Activated effector memory CD4-positive, alpha-beta T cell treated with Interleukin-2 at 50 U/mL for 16 hours (primary cell): Measurements from ENCODE around the gene NLRP7.
"Not testable (repeated sequence)": the region's sequence is repeated elsewhere in the genome, so short reads cannot be mapped to it uniquely, and the experiment has no call there.

ENCODE experiments used
- DNase-seq: peaks from one replicate; pipeline ENCODE4 v3.0.0-alpha.2; 2020

NLRP7 gene

DNA sequence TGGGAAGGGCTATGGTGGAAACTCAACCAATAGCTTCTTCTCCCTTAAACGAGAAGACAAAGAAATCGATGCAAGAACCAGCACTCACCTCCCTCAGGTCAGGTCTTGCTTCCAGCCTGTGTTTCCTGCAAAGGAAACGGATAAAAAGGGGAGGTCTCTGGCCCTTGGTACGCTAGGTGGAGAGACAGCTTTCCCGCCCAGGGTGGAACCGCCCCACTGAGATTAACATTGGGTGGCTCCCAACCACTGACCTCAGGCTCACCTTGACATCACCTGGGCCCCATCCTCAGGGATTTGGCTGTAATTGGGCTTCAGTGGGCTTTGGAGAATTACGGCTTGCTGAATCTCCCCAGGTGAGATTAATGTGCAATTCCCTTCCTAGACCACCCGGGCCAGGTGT, at the start of gene NLRP7:
NLRP7 (minus strand) TSS at position 150 of the 400 bp plus-strand sequence.
- no peak for DNase-seq

DNA sequence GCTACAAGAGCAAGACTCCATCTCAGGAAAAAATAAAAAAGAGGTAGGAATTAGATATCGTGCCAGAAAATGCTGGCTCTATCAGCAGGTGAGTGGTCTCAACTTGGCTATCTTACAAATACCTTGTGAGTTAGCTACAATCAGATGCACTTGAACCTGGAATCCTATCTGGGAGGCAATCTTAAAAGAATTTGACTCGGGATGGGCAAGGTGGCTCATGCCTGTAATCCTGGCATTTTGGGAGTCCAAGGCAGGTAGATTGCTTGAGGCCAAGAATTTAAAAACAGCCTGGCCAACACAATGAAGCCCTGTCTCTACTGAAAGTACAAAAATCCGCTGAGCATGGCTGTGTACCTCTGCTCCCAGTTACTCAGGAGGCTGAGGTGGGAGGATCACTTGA, 48.2 kb upstream of the NLRP7 start:
- no peak for DNase-seq

DNA sequence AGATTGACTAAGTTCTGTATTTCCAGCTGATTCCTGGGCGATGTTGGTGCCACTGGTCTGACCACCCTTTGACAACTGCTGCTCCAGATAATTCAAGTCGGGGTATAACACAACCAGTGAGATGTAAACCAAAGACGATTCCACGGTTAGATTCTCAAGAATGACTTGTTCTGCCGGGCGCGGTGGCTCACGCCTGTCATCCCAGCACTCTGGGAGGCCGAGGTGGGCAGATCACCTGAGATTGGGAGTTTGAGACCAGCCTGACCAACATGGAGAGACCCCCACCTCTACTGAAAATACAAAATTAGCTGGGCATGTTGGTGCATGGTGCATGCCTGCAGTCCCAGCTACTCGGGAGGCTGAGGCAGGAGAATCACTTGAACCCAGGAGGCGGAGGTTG, 42.2 kb upstream of the NLRP7 start:
- not testable (repeated sequence) for DNase-seq

DNA sequence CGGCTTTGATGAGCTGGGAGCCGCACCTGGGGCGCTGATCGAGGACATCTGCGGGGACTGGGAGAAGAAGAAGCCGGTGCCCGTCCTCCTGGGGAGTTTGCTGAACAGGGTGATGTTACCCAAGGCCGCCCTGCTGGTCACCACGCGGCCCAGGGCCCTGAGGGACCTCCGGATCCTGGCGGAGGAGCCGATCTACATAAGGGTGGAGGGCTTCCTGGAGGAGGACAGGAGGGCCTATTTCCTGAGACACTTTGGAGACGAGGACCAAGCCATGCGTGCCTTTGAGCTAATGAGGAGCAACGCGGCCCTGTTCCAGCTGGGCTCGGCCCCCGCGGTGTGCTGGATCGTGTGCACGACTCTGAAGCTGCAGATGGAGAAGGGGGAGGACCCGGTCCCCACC, 35.2 kb upstream of the NLRP7 start:
- not testable (repeated sequence) for DNase-seq

DNA sequence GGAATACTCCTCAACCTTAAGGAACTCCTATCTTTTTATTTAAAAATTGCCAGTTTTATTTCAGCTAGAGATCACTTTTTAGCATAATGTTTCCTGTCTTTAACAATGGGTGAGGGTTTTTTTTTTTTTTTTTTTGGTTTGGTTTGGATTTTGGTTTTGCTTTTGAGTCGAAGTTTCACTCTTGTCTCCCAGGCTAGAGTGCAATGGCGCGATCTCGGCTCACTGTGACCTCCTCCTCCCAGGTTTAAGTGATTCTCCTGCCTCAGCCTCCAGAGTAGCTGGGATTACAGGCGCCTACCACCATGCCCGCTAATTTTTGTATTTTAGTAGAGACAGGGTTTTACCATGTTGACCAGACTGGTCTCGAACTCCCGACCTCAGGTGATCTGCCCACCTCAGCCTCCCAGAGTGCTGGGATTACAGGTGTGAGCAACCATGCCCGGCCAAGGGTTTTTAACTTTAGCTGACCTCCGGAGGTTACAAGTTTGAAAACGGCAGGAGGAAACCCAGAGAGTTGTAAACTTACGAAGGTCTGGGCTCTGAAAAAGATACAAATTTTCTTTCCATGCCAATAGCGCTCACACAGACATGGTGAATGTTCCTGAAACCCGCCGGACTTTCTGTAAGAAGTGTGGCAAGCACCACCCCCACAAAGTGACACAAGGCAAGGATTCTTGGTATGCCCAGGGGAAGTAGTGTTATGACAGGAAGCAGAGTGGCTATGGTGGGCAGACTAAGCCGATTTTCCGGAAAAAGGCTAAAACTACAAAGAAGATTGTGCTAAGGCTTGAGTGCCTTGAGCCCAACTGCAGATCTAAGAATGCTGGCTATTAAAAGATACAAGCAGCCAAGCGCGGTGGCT, 26.1 kb upstream of the NLRP7 start:
- not testable (repeated sequence) for DNase-seq

DNA sequence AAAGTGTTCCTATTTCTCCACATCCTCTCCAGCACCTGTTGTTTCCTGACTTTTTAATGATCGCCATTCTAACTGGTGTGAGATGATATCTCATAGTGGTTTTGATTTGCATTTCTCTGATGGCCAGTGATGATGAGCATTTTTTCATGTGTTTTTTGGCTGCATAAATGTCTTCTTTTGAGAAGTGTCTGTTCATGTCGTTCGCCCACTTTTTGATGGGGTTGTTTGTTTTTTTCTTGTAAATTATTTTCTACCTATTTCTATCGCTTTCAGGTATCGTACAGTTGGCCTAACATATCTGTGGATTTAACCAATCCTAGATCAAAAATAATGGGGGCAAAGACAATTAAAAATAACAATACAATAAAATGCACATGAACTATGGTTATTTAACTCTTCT, 24.1 kb upstream of the NLRP7 start:
- not testable (repeated sequence) for DNase-seq

DNA sequence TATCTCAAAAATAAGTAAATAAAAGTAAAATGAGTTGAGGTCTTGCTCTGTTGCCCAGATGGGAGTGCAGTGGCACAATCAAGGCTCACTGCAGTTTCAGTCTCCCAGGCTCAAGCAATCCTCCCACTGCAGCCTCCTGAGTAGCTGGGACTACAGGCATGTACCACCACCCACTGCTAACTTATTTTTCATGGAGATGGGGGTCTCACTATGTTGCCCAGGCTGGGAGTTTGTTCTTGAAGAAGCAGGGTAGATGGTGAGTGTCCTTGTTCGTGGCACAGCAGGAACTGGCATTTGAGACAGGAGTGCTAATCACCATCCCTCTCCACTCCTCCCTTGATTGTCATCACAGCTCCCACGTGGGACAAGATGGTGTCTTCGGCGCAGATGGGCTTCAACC, 22.3 kb upstream of the NLRP7 start:
- no peak for DNase-seq

DNA sequence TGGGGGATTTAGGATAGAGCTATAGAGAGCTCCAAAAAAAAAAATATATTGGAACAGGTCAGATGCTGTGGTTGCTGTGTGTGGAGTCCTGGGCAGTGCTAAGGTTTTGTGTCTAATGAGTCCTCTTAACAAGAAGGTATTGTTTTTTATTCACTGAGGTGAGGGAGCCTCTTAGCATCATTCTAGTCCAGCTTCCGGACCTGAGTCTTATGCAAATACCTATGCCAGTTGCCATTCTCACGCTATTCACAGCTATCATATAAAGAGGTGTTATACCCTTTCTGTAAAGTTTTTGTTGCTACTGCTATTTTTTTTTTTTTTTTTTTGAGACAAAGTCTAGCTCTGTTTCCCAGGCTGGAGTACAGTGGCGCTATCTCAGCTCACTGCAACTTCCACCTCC, 20.3 kb upstream of the NLRP7 start:
- DNase-seq, result no peak

DNA sequence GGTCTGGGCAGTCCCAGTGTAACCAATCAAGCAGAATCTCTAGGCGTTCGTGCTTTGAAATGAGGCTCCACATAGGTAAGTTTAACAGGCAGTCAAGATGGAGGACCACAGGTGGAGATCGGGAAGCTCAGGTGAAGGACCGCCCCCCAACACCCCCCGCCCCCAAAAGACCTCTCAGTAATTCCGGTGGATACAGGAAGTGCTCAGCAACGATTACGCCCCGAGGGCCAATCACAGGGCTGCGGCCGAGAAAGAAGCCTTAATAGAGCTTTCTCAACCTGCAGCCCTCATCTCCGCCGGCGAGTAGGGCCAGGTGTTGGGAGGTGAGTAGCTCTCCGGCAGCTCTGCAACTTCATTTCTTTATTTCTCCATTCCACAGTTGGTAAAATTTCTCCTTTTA, 17.7 kb upstream of the NLRP7 start:
- not testable (repeated sequence) for DNase-seq

DNA sequence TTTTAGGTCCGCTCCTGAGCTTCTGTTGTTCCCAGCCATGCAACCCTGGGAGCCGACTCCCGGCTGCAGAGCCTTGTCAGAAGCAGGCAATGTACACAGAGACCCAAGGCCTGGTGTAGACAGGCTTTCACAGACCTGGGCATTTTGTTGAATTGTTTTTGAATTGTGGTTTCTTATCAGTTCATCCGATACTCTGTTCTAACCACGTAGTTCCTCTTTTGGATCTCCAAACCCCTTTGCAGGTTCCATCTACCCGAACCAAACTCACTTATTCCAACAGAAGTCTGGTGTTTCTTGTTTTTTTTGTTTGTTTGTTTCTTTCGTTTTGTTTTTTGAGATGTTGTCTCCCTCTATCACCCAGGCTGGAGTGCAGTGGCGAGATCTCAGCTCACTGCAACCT, 12.5 kb upstream of the NLRP7 start:
- DNase-seq, result no peak

DNA sequence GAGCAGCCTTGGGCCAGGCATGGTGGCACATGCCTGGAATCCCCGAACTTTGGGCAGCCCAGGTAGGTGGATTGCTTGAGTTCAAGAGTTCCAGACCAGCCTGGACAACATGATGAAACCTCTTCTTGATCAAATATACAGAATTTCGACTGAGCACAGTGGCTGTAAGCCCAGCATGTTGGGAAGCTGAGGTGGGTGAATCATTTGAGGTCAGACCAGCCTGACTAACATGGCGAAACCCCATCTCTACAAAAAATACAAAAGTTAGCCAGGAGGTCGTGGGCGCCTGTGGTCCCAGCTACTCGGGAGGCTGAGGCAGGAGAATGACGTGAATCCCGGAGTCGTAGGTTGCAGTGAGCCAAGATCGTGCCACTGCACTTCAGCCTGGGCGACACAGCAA, 8.0 kb upstream of the NLRP7 start:
- no peak for DNase-seq

DNA sequence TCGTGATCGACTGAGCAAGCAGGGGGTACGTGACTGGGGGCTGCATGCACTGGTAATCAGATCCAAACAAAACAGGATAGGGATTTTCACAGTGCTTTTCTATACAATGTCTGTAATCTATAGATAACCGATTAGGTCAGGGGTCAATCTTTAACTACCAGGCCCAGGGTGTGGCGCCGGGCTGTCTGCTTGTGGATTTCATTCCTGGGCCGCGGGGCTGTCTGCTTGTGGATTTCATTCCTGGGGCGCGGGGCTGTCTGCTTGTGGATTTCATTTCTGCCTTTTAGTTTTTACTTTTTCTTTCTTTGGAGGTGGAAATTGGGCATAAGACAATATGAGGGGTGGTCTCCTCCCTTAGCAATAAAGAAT, 6.0 kb upstream of the NLRP7 start:
- not testable (repeated sequence) for DNase-seq

DNA sequence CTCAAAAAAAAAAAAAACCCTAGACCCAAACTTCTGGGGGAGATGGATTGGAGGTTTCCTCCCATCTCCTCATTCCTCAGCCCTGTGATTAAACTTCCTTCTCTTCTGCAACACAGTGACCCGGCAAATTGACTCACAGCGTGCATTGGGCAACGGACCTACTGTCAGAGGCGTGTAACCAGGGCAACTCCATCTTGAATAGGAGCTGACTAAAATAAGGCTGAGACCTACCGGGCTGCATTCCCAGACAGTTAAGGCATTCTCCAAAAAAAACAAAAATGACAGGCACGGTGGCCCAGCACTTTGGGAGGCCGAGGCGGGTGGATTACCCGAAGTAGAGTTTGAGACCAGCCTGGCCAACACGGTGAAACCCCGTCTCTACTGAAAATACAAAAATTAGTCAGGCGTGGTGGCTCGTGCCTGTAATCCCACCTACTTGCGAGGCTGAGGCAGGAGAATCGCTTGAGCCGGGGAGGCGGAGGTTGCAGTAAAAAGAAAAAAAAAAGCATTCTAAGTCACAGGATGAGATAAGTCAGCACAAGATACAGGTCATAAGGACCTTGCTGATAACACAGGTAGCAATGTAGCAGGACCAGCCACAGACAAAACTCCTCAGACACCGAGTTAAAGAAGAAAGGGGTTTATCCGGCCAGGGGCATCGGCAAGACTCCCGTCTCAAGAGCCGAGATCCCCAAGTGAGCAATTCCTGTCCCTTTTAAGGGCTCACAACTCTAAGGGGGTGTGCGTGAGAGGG, 5.4 kb upstream of the NLRP7 start:
- no peak for DNase-seq

DNA sequence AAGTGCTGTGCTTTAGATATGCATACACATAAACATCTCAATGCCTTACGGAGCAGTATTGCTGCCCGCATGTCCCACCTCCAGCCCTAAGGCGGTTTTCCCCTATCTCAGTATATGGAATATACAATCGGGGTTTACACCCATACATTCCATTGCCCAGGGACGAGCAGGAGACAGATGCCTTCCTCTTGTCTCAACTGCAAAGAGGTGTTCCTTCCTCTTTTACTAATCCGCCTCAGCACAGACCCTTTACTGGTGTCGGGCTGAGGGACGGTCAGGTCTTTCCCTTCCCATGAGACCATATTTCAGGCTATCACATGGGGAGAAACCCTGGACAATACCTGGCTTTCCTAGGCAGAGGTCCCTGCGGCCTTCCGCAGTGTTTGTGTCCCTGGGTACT, 3.2 kb upstream of the NLRP7 start:
- not testable (repeated sequence) for DNase-seq

DNA sequence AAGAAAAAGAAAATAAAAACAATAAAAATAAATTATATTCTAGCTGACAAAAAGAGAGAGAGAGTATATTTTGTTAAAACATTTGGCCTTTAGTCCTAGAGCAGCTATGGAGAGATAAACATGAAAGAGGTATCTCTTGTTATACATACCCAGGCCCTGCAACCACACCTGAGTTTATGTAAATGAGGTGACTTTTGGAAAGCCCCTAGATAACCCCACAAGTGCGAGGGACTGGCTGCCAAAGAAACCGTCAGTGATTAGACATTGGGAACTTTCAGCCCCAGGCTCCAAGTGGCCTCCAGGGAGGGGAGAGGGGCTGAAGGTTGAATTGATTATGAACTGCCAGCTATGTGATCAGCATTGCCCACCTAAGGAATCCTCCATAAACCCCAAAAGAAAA, 2.1 kb upstream of the NLRP7 start:
- DNase-seq, result no peak

DNA sequence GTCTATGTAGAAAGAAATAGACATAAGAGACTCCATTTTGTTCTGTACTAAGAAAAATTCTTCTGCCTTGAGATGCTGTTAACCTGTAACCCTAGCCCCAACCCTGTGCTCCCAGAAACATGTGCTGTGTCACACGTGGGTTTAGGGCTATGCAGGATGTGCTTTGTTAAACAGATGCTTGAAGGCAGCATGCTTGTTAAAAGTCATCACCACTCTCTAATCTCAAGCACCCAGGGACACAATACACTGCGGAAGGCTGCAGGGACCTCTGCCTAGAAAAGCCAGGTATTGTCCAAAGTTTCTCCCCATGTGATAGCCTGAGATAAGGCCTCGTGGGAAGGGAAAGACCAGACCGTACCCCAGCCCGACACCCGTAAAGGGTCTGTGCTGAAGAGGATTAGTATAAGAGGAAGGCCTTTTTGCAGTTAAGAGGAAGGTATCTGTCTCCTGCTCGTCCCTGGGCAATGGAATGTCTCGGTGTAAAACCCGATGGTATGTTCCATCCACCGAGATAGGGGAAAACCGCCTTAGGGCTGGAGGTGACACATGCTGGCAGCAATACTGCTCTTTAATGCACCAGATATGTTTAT, 3.5 kb downstream of the NLRP7 start:
- DNase-seq, result not testable (repeated sequence)

DNA sequence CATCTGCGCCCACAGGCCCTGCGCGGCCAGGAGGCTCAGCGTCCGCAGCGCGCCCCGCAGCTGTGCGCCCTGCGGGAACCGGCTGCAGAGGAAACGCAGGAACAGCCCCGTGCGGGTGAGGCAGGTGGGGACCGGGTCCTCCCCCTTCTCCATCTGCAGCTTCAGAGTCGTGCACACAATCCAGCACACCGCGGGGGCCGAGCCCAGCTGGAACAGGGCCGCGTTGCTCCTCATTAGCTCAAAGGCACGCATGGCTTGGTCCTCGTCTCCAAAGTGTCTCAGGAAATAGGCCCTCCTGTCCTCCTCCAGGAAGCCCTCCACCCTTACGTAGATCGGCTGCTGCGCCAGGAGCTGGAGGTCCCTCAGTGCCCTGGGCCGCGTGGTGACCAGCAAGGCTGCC, 7.8 kb downstream of the NLRP7 start:
- not testable (repeated sequence) for DNase-seq

DNA sequence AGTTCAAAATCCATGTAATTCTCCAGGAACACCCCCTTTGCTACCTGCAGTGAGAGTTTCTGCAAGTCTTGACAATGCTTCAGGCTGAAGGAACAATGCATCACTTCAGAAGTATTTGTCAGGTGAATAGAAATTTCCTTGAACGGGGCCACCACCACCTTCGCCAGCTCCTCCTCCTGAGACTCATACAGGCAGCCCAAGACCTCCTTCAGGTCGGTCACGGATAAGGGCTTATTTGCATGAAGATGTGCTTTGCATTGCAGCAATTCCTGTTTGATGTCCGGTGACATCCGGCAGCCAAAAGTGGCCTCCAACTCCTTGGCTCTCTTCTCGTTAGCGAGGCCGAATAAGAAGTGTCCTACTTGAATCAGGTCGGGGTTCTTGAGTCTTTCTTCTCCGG, 8.4 kb downstream of the NLRP7 start:
- no peak for DNase-seq

DNA sequence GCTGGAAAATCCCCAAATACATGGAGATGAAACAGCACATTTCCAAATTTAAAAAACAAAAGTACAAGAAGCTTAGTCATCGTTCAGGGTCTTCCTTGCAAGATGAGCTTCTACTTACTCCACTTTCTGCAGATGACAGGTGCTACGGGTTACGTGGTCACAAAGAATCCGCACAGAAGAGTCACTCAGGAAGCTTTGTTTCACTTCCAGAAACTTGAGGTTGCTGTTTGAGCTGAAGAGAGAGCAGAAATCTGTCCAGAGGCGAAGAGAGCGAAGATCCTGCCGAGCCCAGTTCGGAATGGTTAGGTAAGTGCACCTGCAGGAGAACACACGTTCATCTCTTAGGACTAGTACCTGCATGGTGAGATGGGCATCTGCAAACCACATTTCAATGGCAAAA, 9.4 kb downstream of the NLRP7 start:
- DNase-seq, result no peak

DNA sequence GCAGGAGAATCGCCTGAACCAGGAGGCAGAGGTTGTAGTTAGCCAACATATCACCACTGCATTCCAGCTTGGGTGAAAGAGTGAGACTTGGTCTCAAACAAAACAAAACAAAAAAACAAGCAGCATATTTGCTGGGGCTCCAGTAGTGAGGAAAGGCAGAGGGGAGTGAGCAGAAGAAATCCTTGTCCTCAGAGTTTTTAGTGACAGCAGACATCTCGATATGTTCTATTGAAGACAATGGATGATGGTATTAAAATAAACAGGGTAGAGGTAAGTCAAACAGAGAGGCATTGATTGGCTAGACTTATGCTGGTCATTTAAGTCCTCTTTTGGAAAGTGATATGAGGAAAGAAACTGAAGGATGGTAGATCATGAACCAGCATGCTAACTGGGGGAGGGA, 19.0 kb downstream of the NLRP7 start:
- DNase-seq, result no peak

DNA sequence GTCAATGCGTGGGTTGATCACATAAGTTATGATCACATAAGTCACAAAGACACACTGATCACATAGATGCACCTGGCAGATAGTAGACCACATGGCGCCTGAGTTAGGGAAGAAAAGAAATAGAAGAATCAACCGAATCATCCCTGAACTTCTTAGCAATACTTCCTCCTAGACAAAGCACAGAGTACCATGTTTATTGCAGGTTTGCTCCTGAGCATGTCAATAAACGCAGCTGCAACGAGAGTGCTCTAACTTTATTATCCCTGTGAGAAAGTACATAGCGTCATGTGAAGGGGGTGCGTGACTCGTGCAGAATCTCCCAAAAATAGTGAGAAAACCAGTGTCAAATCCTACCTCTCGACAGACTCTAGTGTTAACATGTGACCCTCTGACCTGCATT, 24.1 kb downstream of the NLRP7 start:
- DNase-seq, result no peak

DNA sequence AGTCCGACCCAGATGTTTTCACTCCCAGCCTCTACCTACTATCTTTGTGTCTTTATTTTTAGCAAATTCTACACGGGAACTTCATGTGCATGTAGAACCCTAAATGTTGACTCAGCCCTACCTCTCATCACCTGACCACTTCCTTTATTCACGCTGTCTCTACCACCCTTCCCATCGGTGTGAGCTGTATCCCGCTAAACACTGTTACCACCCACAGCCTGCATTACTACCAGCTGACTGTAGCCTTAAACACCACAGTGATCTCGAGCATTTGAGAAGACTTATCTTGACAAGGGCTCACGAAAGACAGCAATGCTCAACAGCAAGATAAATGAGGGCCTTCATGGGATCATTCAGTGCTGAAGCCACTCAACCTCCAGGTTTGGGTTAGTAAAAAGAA, 26.2 kb downstream of the NLRP7 start:
- no peak for DNase-seq

DNA sequence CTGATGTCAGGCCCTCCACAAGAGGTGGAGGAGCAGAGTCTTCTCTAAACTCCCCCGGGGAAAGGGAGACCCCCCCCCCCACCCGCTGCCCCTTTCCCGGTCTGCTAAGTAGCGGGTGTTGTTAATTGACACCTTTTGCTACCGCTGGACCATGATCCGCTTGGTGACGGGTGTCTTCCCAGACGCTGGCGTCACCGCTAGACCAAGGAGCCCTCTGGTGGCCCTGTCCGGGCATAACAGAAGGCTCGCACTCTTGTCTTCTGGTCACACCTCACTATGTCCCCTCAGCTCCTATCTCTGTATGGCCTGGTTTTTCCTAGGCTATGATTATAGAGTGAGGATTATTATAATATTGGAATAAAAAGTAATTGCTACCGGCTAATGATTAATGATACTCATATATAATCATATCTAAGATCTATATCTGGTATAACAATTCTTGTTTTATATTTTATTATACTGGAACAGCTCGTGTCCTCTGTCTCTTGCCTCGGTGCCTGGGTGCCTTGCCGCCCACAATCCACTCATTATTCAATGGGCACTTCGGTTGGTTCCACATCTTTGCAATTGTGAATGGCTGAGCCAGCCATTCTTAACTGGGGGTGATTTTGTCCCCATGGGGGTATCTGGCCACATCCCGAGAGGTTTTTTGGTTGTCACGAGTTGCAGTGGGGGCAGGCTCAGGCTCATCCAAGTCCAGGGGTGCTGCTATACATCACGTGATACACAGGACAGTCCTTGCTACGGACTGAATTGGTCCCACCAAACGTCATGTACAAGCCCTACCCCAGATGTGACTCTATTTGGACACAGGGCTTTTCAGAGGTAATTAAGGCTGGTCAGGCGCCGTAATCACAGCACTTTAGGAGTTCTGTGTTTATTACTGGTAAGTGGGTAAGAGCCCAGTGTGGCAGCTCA, 27.4 kb downstream of the NLRP7 start:
- DNase-seq, result not testable (repeated sequence)
